Sigmoid colon (tissue), 3 donors: ENCODE results near the gene FASLG.

Experiments used
- CTCF ChIP-seq, 4 experiments: fragments of 450-650 bp in 3 of 4; fragments of 200-600 bp in 1 of 4; IDR thresholded peaks; one replicate each; pipeline ENCODE4 v1.5.1; 2016 to 2019; ENCODE audit warnings: antibody characterized with exemption in 4 of 4, mild to moderate bottlenecking in 3 of 4, moderate library complexity in 2 of 4
- POLR2A ChIP-seq, 2 donors: fragments of 450-650 bp; IDR thresholded peaks; one replicate each; pipeline ENCODE4 v1.6.1; 2016; ENCODE audit warnings: antibody characterized with exemption in 2 of 2, mild to moderate bottlenecking in 2 of 2, moderate library complexity in 2 of 2

GRCh38 chr1:172708452-172708851 is 49.5 kb downstream of the FASLG start:
- no peak for TF ChIP-seq CTCF (IDR thresholded peaks at IDR 0.05)
- TF ChIP-seq POLR2A (IDR thresholded peaks at IDR 0.05) = no peak
